ENCODE data around the gene NRG2. TPM values are rescaled to one million over a fixed set of nuclear protein-coding genes. Genes with fewer than 3 reads are reported as not detected.

NRG2 gene
- total RNA-seq, 1 donor from 2014 or later, result 2.0 TPM

DNA sequence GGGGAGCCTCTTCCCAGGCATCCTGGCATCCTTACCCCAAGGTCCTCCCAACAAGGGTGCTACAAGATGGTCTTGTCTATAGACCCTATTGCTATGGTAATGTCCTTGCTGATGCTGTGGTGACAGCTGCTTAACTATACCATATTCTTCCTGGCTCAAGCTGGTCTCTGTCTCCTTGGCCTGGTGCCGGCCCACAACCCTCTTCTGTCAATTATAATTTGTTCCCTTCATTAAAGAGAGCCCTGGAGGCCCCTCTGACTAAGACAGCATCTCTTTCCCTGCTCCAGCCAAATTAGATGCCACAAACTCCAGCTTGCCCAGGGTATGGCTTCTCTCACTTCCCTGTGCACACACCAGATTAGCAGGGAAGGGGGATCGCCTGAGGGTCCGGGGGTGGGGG, 160.8 kb downstream of the NRG2 start:
- TF ChIP-seq, protein P1, sequence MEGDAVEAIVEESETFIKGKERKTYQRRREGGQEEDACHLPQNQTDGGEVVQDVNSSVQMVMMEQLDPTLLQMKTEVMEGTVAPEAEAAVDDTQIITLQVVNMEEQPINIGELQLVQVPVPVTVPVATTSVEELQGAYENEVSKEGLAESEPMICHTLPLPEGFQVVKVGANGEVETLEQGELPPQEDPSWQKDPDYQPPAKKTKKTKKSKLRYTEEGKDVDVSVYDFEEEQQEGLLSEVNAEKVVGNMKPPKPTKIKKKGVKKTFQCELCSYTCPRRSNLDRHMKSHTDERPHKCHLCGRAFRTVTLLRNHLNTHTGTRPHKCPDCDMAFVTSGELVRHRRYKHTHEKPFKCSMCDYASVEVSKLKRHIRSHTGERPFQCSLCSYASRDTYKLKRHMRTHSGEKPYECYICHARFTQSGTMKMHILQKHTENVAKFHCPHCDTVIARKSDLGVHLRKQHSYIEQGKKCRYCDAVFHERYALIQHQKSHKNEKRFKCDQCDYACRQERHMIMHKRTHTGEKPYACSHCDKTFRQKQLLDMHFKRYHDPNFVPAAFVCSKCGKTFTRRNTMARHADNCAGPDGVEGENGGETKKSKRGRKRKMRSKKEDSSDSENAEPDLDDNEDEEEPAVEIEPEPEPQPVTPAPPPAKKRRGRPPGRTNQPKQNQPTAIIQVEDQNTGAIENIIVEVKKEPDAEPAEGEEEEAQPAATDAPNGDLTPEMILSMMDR (IDR thresholded peaks at IDR 0.05; ENCODE audit: unreplicated experiment), result no peak
- no peak for DNase-seq (ENCODE audit: low spot score in 2 of 2, unreplicated experiment in 2 of 2)
- no peak overlapping the region for H3K4me3 Mint-ChIP-seq
- peaks cover 21% of the 10 kb centered on the region for H3K27me3 Mint-ChIP-seq (ENCODE audit: low read depth)
- H3K36me3 Mint-ChIP-seq, result no peaks in the 10 kb centered on the region
- H3K4me1 Mint-ChIP-seq, result peaks cover 29% of the 10 kb centered on the region
- H3K27ac Mint-ChIP-seq, result no peak overlapping the region
- no peaks in the 10 kb centered on the region for H3K9me3 Mint-ChIP-seq

DNA sequence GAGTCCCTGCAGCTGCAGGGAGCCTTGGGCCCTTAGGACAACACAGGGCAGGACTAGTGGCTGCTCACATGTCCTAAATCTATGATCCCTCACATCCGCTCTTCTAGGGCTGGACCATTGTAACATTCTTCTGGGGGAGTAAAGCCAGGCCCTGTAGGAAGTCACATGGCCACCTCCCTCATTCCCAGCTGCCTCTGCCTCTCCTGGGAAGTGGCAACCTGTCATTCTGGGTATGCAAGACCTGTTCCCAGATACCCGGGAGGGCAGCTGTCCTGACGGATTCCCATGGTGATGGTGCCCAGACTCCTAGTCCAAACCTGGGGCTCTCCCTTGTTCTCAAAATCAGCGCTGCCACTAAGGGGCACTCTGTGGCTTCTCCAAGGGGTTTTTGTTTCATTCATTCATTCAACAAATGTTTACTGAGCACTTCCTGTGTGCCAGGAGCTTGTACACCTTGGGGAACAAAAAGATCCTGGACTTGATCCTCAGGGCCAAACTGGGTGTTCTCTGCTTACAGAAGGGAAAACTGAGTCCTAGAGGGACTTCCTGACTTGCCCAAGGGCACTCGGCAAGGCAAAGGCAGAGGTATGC, 161.9 kb downstream of the NRG2 start:
- peaks cover 11% of the 10 kb centered on the region for H3K27me3 Mint-ChIP-seq (ENCODE audit: low read depth)
- H3K27ac Mint-ChIP-seq, result peak overlapping the region; percentile 45
- H3K9me3 Mint-ChIP-seq, result no peaks in the 10 kb centered on the region
- H3K4me3 Mint-ChIP-seq, result peak overlapping the region; percentile 24
- TF ChIP-seq, protein P1 (IDR thresholded peaks at IDR 0.05; ENCODE audit: unreplicated experiment), result no peak
- peaks cover 29% of the 10 kb centered on the region for H3K4me1 Mint-ChIP-seq
- no peak for DNase-seq (ENCODE audit: low spot score in 2 of 2, unreplicated experiment in 2 of 2)
- no peaks in the 10 kb centered on the region for H3K36me3 Mint-ChIP-seq

DNA sequence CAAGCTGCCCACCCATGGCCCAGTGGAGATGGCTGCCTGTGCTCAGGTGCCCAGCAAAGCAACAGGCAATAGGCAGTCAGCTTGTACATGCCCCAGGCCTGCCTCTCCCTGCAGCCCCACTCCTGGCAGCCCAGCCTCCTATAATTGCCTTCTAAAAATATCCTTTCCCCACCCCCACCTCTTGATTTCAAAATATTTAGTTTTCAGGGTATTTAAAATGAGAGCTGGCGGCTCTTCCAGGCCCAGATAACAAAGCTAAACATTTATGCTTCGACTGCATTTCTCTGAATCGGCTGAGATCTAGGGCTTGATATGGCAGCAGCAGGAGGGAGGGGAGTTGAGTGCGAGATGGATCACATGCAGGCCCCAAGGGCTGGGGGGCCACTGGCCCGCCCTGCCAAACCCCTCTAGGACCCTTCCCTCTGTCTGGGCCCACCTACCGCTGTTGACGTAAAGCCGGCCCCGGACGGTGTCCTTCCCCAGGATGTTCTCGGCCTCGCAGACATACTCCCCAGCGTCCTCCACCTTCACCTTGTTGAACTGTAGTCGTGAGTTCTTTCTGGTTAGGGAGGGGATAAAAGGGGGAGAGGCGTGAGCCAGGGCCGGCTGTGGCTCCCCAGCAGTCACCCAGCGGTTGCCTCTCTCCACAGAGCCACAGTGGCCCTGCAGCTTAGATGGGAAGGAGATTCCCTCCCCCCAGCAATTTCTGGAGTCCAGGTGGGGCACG, 162.5 kb downstream of the NRG2 start:
- no peak for DNase-seq (ENCODE audit: low spot score in 2 of 2, unreplicated experiment in 2 of 2)
- Mint-ChIP-seq H3K27ac (peak overlapping the region; percentile 45), H3K9me3 (peaks cover 6% of the 10 kb centered on the region), H3K4me3 (peak overlapping the region; percentile 24), H3K4me1 (peaks cover 29% of the 10 kb centered on the region), H3K36me3 (peaks cover 3% of the 10 kb centered on the region), H3K27me3 (ENCODE audit: low read depth) (peaks cover 15% of the 10 kb centered on the region)
- TF ChIP-seq, protein P1 (IDR thresholded peaks at IDR 0.05; ENCODE audit: unreplicated experiment), result no peak

DNA sequence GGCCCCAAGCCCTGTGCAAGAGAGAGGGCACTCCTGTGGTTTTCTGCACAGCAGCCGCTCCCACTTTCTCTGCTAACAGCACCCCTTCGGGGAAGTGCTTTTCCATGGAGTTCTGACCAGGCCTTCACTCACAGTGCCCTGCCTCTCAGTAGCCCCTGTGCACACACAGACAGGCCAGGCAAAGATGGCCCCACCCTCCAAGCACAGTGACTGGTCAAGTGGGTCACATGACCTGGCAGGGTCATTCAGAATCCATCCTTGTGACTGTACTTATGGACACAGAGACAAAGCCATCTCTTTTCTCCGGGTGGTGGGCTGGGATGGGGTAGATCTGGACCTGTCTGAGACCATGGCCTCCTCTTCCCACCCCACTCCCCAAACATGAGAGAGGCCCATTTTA, 165.0 kb downstream of the NRG2 start:
- H3K9me3 Mint-ChIP-seq, result peaks cover 8% of the 10 kb centered on the region
- no peak overlapping the region for H3K27ac Mint-ChIP-seq

DNA sequence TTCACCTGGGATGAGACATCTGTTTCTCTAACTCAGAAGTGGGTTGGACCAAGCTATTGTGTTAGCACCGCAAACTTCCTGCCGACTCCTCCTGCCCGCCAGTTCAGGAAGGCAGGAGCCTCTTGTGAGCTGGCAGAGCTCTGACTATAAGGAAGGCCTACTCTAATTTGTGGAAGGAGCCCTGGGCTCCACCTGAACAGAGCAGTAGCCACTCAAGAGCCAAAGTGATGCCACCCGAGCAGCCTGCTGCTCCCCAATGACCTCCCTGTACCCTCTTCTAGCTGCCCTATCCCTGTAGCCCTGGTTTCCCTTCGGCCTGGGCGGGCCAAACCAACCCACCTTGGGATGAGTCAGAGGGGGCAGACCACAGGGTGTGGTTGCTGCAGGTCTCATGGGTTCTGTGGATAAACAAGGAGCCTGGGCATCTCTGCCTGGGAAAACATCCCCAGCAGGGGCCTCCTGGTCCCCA, 165.9 kb downstream of the NRG2 start:
- Mint-ChIP-seq H3K27me3 (ENCODE audit: low read depth) (peaks cover 35% of the 10 kb centered on the region), H3K9me3 (peaks cover 8% of the 10 kb centered on the region), H3K4me1 (peaks cover 24% of the 10 kb centered on the region), H3K36me3 (peaks cover 3% of the 10 kb centered on the region), H3K27ac (no peak overlapping the region), H3K4me3 (no peak overlapping the region)
- no peak for DNase-seq (ENCODE audit: low spot score in 2 of 2, unreplicated experiment in 2 of 2)
- TF ChIP-seq, protein P1 (IDR thresholded peaks at IDR 0.05; ENCODE audit: unreplicated experiment), result no peak

More for the DNA sequence above, 165.0 kb downstream of the NRG2 start:
- TF ChIP-seq, protein P1 (IDR thresholded peaks at IDR 0.05; ENCODE audit: unreplicated experiment), result no peak
- Mint-ChIP-seq H3K36me3 (peaks cover 3% of the 10 kb centered on the region), H3K27me3 (ENCODE audit: low read depth) (peaks cover 25% of the 10 kb centered on the region), H3K4me1 (peaks cover 24% of the 10 kb centered on the region), H3K4me3 (no peak overlapping the region)
- DNase-seq (ENCODE audit: low spot score in 2 of 2, unreplicated experiment in 2 of 2), result no peak

Measured in mesothelial cell of epicardium (in vitro differentiated cells).